Caki2 (cell line): Measurements from ENCODE around the gene GFPT1. TPM values are rescaled to one million over a fixed set of nuclear protein-coding genes. Genes with fewer than 3 reads are reported as not detected.

Source experiments
- DNase-seq: peaks from one replicate; pipeline ENCODE4 v3.0.0-alpha.2; 2015; ENCODE audit warnings: low read depth
- in situ Hi-C: cut with HindIII; loops from 2 replicates; pipeline ENCODE4 v1.10.0; 2016; ENCODE audit warnings: low sequenced_read_pairs, low pct_unique_long_range_greater_than_20kb, mixed read lengths
- total RNA-seq: library from RNA; depleted of rRNA; stranded (reverse); fragments of >200 nt; shearing (Covaris generic); gene quantifications from 2 replicates; pipeline ENCODE4 v1.2.3, GENCODE V29; 2014; ENCODE audit warnings: low replicate concordance; rRNA removed

The GFPT1 gene
- total RNA-seq, 1 experiment from 2014 or later: 35.1 TPM

- in situ Hi-C loops: no loop called here
These were observed 108.7 kb downstream of the GFPT1 start for GRCh38 chr2:69278366-69278765.

GRCh38 chr2:69275490-69275889, 111.5 kb downstream of the GFPT1 start:
- in situ Hi-C loops: no loop called here
- DNase-seq: no peak

More at GRCh38 chr2:69278366-69278765, 108.7 kb downstream of the GFPT1 start:
- no peak for DNase-seq

- no peak for DNase-seq
- in situ Hi-C loops: no loop called here
These were observed 114.1 kb downstream of the GFPT1 start for GRCh38 chr2:69272803-69273471.

GRCh38 chr2:69271831-69272257, 115.2 kb downstream of the GFPT1 start:
- in situ Hi-C loops: no loop called here
- no peak for DNase-seq

Other genes with a start within 250 kb of the GFPT1 start
- 61.9 and 78.5 TPM in 2 replicates for gene NFU1, start 50.2 kb upstream of the GFPT1 start, total RNA-seq